K562 (cell line): ENCODE measurements around the gene PIH1D1. TPM values are rescaled to one million over a fixed set of nuclear protein-coding genes. Genes with fewer than 3 reads are reported as not detected.

Experiments
- ATAC-seq: fragments of 200-7000 bp; cut with Tn5 transposase; 3 replicates; pipeline ENCODE4 v1.9.1; 2020; ENCODE audit warnings: moderate library complexity
- BruUV-seq: library from RNA; stranded (reverse); fragments of 400-500 nt; replicated peaks from 2 replicates; lab custom pipeline; 2021; lab: Mats Ljungman, UMichigan
- CTCF ChIA-PET: fragments of 300-600 bp; formaldehyde crosslinking; extraction: SDS; loops from one replicate; lab custom pipeline; 2021; ENCODE audit warnings: low intra/inter-chr PET ratio; lab: Yijun Ruan, JAX
- POLR2A ChIA-PET: fragments of 300-600, 350-650 bp; sonication (Branson Sonifier 250); formaldehyde crosslinking; extraction: SDS; loops from one replicate; lab custom pipeline; 2021; ENCODE audit warnings: antibody characterized with exemption, inconsistent platforms; lab: Yijun Ruan, JAX
- DNase-seq, 4 experiments: peaks; one replicate each; pipeline versions ENCODE4 v3.0.0 to v3.0.0-alpha.2; 2011 to 2018; ENCODE audit warnings: low spot score in 3 of 4, mixed read lengths in 3 of 4; ENCODE audit errors: extremely low read depth in 1 of 4
- FAIRE-seq: peaks from 2 replicates; lab custom pipeline; 2011; peaks lifted over from hg19 to GRCh38; lab: Jason Lieb, UNC
- H2AFZ ChIP-seq: 2 replicates; pipeline ENCODE4 v1.6.0; 2011; ENCODE audit warnings: low read depth, low read length, control low read depth, inconsistent platforms
- H3K27ac ChIP-seq: fragments of 200-600 bp; 3 replicates; pipeline ENCODE4 v1.8.0; 2011; ENCODE audit warnings: low read depth, mild to moderate bottlenecking, control low read depth, inconsistent platforms, low read length, moderate library complexity, mixed read lengths; ENCODE audit errors: extremely low read depth
- H3K27me3 ChIP-seq, 2 experiments: fragments of 300-600 bp in 1 of 2; 2 replicates in 1 of 2; 3 replicates in 1 of 2; pipeline versions ENCODE4 v1.6.0 to v1.8.0; 2011; ENCODE audit warnings: inconsistent platforms in 2 of 2, low read length in 2 of 2, mild to moderate bottlenecking in 1 of 2, mixed read lengths in 1 of 2, moderate library complexity in 1 of 2; ENCODE audit not compliant: control insufficient read depth in 2 of 2, insufficient read depth in 2 of 2
- H3K36me3 ChIP-seq: fragments of 300-600 bp; 3 replicates; pipeline ENCODE4 v1.8.0; 2011; ENCODE audit warnings: mild to moderate bottlenecking, low read length, inconsistent platforms; ENCODE audit not compliant: control insufficient read depth, insufficient read depth
- H3K4me1 ChIP-seq, 2 experiments: fragments of 200-600 bp in 1 of 2; replicated peaks in 1 of 2; 2 replicates in 1 of 2; 3 replicates in 1 of 2; pipeline versions ENCODE4 v1.5.1 to v1.8.0; 2011; ENCODE audit warnings: inconsistent platforms in 2 of 2, low read length in 2 of 2, mild to moderate bottlenecking in 1 of 2, mixed read lengths in 1 of 2, moderate library complexity in 1 of 2; ENCODE audit not compliant: control insufficient read depth in 2 of 2, insufficient read depth in 2 of 2
- H3K4me2 ChIP-seq: 2 replicates; pipeline ENCODE4 v1.6.1; 2011; ENCODE audit warnings: low read length, control low read depth, inconsistent platforms, mixed read lengths; ENCODE audit not compliant: insufficient read depth
- H3K4me3 ChIP-seq: fragments of 200-600 bp; sonication (generic), shearing (Covaris generic); 2 replicates; pipeline ENCODE4 v1.5.1; 2016; ENCODE audit warnings: control low read depth, inconsistent platforms
- H3K79me2 ChIP-seq: fragments of 200-600 bp; 3 replicates; pipeline ENCODE4 v1.8.0; 2011; ENCODE audit warnings: low read length, inconsistent platforms; ENCODE audit not compliant: control insufficient read depth, insufficient read depth
- H3K9ac ChIP-seq, 2 experiments: 2 replicates each; pipeline versions ENCODE4 v1.6.0 to v1.6.1; 2011; ENCODE audit warnings: low read depth in 2 of 2, low read length in 2 of 2, control low read depth in 1 of 2, inconsistent platforms in 1 of 2, mild to moderate bottlenecking in 1 of 2, mixed read lengths in 1 of 2; ENCODE audit not compliant: insufficient read depth in 1 of 2
- H3K9me1 ChIP-seq: one replicate; pipeline ENCODE4 v1.6.0; 2011; ENCODE audit warnings: inconsistent platforms, mild to moderate bottlenecking, low read length, moderate library complexity; ENCODE audit not compliant: control insufficient read depth, insufficient read depth
- H3K9me3 ChIP-seq: replicated peaks from 2 replicates; pipeline ENCODE4 v1.5.1; 2011; ENCODE audit warnings: low read depth, low read length, inconsistent platforms; ENCODE audit not compliant: control insufficient read depth, insufficient read depth
- H4K20me1 ChIP-seq: replicated peaks from 2 replicates; pipeline ENCODE4 v1.6.1; 2011; ENCODE audit warnings: low read length, inconsistent platforms, mixed read lengths; ENCODE audit not compliant: control insufficient read depth, insufficient read depth
- ARID2 ChIP-seq: fragments of 450-650 bp; IDR thresholded peaks from 2 replicates; pipeline ENCODE4 v1.6.1; 2017; ENCODE audit warnings: antibody characterized with exemption, mild to moderate bottlenecking
- BHLHE40 ChIP-seq: IDR thresholded peaks from 2 replicates; pipeline ENCODE4 v1.6.1; 2011; ENCODE audit warnings: low read length, improper control_type of control experiment
- BRD9 ChIP-seq: fragments of 450-650 bp; IDR thresholded peaks from 2 replicates; pipeline ENCODE4 v1.6.1; 2018; ENCODE audit warnings: low read depth; ENCODE audit not compliant: partially characterized antibody
- FIP1L1 ChIP-seq: fragments of 200-400 bp; formaldehyde crosslinking; IDR thresholded peaks from 2 replicates; pipeline ENCODE4 v1.6.1; 2018; ENCODE audit warnings: mild to moderate bottlenecking, low read depth, low read length; ENCODE audit not compliant: poor library complexity, severe bottlenecking
- FOSL1 ChIP-seq: fragments of 200-800 bp; sonication (Bioruptor generic); conservative IDR thresholded peaks from 2 replicates; pipeline ENCODE4 v1.6.1; 2016; ENCODE audit warnings: missing genetic modification characterization, missing compliant biosample characterization
- GATAD2B ChIP-seq: fragments of 450-650 bp; IDR thresholded peaks from 2 replicates; pipeline ENCODE4 v1.6.1; 2017; ENCODE audit warnings: mild to moderate bottlenecking, borderline replicate concordance
- KDM1A ChIP-seq, 2 experiments: fragments of 450-650 bp; IDR thresholded peaks; 2 replicates each; pipeline ENCODE4 v1.6.1; 2016; ENCODE audit warnings: mild to moderate bottlenecking in 2 of 2
- RBM17 ChIP-seq: fragments of 200-400 bp; formaldehyde crosslinking; IDR thresholded peaks from 2 replicates; pipeline ENCODE4 v1.6.1; 2017; ENCODE audit warnings: low read depth, mild to moderate bottlenecking, low read length, borderline replicate concordance
- SNIP1 ChIP-seq: fragments of 450-650 bp; IDR thresholded peaks from 2 replicates; pipeline ENCODE4 v1.7.1; 2017; ENCODE audit warnings: low read depth, mild to moderate bottlenecking
- TCF3 ChIP-seq: sonication (generic); formaldehyde crosslinking; IDR thresholded peaks from 2 replicates; pipeline ENCODE4 v1.4.0; 2020; ENCODE audit warnings: mild to moderate bottlenecking, missing genetic modification reagents
- ZC3H8 ChIP-seq: fragments of 450-650 bp; IDR thresholded peaks from 2 replicates; pipeline ENCODE4 v1.6.1; 2017
- ZNF140 ChIP-seq: fragments of 250-450 bp; sonication (Bioruptor Pico); IDR thresholded peaks from 2 replicates; pipeline ENCODE4 v1.8.0; 2021; ENCODE audit warnings: moderate library complexity, mild to moderate bottlenecking, inconsistent platforms
- ZNF584 ChIP-seq: fragments of 200-800 bp; sonication (Bioruptor generic); IDR thresholded peaks from 2 replicates; pipeline ENCODE4 v1.6.1; 2016; ENCODE audit warnings: low read depth, mild to moderate bottlenecking, missing genetic modification characterization, missing compliant biosample characterization
- ZNF609 ChIP-seq: sonication (generic); formaldehyde crosslinking; IDR thresholded peaks from 2 replicates; pipeline ENCODE4 v1.8.1; 2023; ENCODE audit warnings: missing genetic modification reagents, mild to moderate bottlenecking, borderline replicate concordance
- WGBS: fragments of 100-300 bp; shearing (Covaris generic); methylation state at CpG from one replicate; pipeline ENCODE4 v1.1.6; 2016; ENCODE audit warnings: low coverage, mixed read lengths; ENCODE audit not compliant: insufficient coverage; ENCODE audit errors: missing lambda C conversion rate; 5-methylcytosine and 5-hydroxymethylcytosine counted together
- in situ Hi-C: fragments of 300-500 bp; cut with MboI; formaldehyde crosslinking; loops from 4 replicates; pipeline ENCODE4 v1.15.0; 2018; ENCODE audit warnings: inconsistent platforms, mixed read lengths
- intact Hi-C: fragments of 100-400 bp; cut with micrococcal nuclease; formaldehyde crosslinking; loops from 2 replicates; pipeline ENCODE4 v1.14.2; 2022
- polyA plus RNA-seq, 8 experiments: library from polyadenylated mRNA; depleted of rRNA in 4 of 8; stranded (reverse) in 5 of 8; unstranded in 3 of 8; fragments of >200 nt; fragmentation: Nextera tagmentation in 2 of 8; fragmentation: Illumina TruSeq in 1 of 8; extraction: Ambion mirVana in 2 of 8; extraction: Trizol in 1 of 8; gene quantifications; 2 replicates each; pipeline versions ENCODE4 v1.2.1 to v1.2.3, GENCODE V29; 2011 to 2014; ENCODE audit warnings: inconsistent platforms in 1 of 8, missing spikeins in 1 of 8
- total RNA-seq, 7 experiments: library from RNA; depleted of rRNA in 6 of 7; stranded (reverse); fragments of >200 nt in 6 of 7; fragmentation: Illumina TruSeq in 2 of 7; extraction: Trizol in 2 of 7; gene quantifications; 2 replicates each; pipeline versions ENCODE4 v1.2.1 to v1.2.3, GENCODE V29; 2011 to 2021; ENCODE audit warnings: low replicate concordance in 1 of 7
- TF ChIP-seq, protein P1 (sequence below): sonication (generic); formaldehyde crosslinking; IDR thresholded peaks from 2 replicates; pipeline ENCODE4 v1.5.0; 2020; ENCODE audit warnings: missing genetic modification reagents
- TF ChIP-seq, protein P2 (sequence below): fragments of 450-650 bp; IDR thresholded peaks from 2 replicates; pipeline ENCODE4 v1.7.0; 2016; ENCODE audit warnings: borderline replicate concordance

Gene PIH1D1
- total and polyA plus RNA-seq, 9 of the 15 experiments (the other 6 are each of a cell fraction or from before 2014, with no cell fraction given): 26.5 to 224 (median 137) TPM

GRCh38 chr19:49455773-49456172, 4.2 kb upstream of the PIH1D1 start:
- no peak for DNase-seq
- H3K4me3 ChIP-seq: no peak overlapping the region
- no peak for FAIRE-seq
- H3K9ac ChIP-seq: peak overlapping the region in 1 of 2 experiments; percentile 43; a peak in 1 of 4 replicates
- ATAC-seq: no peak
- BruUV-seq: no TSS peak
- peak overlapping the region; percentile 32; the same call in 1 of the 3 replicates for H3K27ac ChIP-seq
- H3K27me3 ChIP-seq: no peaks in the 10 kb centered on the region
- no peaks in the 10 kb centered on the region for H4K20me1 ChIP-seq
- H3K79me2 ChIP-seq: peaks cover 39% of the 10 kb centered on the region
- ChIA-PET POLR2A (interaction anchor here (0.6 to 1.5 kb wide), 3 partner anchors 21 to 395 kb away, joined by 3 to 4 read pairs (median 3); no protein-coding TSS in a partner anchor), CTCF (no interaction called here)
- no peak overlapping the region for H3K4me2 ChIP-seq
- H3K9me1 ChIP-seq: no peaks in the 10 kb centered on the region
- H3K36me3 ChIP-seq: peaks cover 42% of the 10 kb centered on the region; the same call in 2 of the 3 replicates
- in situ Hi-C loops (no loop called here), intact Hi-C loops (no loop called here)
- 92% methylated on average over 5 of the region's 5 CpGs for WGBS
- H2AFZ ChIP-seq: no peak overlapping the region
- H3K9me3 ChIP-seq: no peaks in the 10 kb centered on the region
- peaks cover 2 to 33% of the 10 kb centered on the region in 2 experiments; a peak in 4 of 5 replicates for H3K4me1 ChIP-seq
- TF ChIP-seq BHLHE40 (no peak), ZNF140 (CRISPR knock-in tag) (no peak), FIP1L1 (no peak), ZC3H8 (no peak), KDM1A (IDR thresholded peaks at IDR 0.05) (no peak), RBM17 (no peak), ARID2 (no peak), ZNF609 (CRISPR knock-in tag) (no peak), ZNF584 (CRISPR knock-in tag) (no peak), FOSL1 (no peak), BRD9 (no peak), SNIP1 (no peak), TCF3 (CRISPR knock-in tag) (no peak), GATAD2B (no peak)
- TF ChIP-seq, protein P1, sequence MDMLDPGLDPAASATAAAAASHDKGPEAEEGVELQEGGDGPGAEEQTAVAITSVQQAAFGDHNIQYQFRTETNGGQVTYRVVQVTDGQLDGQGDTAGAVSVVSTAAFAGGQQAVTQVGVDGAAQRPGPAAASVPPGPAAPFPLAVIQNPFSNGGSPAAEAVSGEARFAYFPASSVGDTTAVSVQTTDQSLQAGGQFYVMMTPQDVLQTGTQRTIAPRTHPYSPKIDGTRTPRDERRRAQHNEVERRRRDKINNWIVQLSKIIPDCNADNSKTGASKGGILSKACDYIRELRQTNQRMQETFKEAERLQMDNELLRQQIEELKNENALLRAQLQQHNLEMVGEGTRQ (CRISPR knock-in tag): no peak
- TF ChIP-seq, protein P2, sequence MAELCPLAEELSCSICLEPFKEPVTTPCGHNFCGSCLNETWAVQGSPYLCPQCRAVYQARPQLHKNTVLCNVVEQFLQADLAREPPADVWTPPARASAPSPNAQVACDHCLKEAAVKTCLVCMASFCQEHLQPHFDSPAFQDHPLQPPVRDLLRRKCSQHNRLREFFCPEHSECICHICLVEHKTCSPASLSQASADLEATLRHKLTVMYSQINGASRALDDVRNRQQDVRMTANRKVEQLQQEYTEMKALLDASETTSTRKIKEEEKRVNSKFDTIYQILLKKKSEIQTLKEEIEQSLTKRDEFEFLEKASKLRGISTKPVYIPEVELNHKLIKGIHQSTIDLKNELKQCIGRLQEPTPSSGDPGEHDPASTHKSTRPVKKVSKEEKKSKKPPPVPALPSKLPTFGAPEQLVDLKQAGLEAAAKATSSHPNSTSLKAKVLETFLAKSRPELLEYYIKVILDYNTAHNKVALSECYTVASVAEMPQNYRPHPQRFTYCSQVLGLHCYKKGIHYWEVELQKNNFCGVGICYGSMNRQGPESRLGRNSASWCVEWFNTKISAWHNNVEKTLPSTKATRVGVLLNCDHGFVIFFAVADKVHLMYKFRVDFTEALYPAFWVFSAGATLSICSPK: no peak
